ENCODE measurements around the gene FGFR2. TPM values are rescaled to one million over a fixed set of nuclear protein-coding genes. Genes with fewer than 3 reads are reported as not detected.

The FGFR2 gene
- total RNA-seq, 1 donor: 13.8 TPM

- H3K4me3 ChIP-seq (ENCODE audit: insufficient read depth, low read length): no peak overlapping the region
- no peak overlapping the region for H3K27ac ChIP-seq (ENCODE audit: low read depth, low read length)
- H3K4me1 ChIP-seq (ENCODE audit: insufficient read depth, low read length): peaks cover 5% of the 10 kb centered on the region
- TF ChIP-seq, protein P1, sequence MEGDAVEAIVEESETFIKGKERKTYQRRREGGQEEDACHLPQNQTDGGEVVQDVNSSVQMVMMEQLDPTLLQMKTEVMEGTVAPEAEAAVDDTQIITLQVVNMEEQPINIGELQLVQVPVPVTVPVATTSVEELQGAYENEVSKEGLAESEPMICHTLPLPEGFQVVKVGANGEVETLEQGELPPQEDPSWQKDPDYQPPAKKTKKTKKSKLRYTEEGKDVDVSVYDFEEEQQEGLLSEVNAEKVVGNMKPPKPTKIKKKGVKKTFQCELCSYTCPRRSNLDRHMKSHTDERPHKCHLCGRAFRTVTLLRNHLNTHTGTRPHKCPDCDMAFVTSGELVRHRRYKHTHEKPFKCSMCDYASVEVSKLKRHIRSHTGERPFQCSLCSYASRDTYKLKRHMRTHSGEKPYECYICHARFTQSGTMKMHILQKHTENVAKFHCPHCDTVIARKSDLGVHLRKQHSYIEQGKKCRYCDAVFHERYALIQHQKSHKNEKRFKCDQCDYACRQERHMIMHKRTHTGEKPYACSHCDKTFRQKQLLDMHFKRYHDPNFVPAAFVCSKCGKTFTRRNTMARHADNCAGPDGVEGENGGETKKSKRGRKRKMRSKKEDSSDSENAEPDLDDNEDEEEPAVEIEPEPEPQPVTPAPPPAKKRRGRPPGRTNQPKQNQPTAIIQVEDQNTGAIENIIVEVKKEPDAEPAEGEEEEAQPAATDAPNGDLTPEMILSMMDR (IDR thresholded peaks at IDR 0.05; ENCODE audit: extremely low read depth, low read depth, low read length): no peak
- H3K9me3 ChIP-seq (ENCODE audit: low read depth, low read length): no peaks in the 10 kb centered on the region
- no peaks in the 10 kb centered on the region for H3K36me3 ChIP-seq (ENCODE audit: insufficient read depth, low read length)
- H3K79me2 ChIP-seq (ENCODE audit: insufficient read depth, low read length): no peaks in the 10 kb centered on the region
- H2AFZ ChIP-seq (ENCODE audit: low read length): no peak overlapping the region
- no peak overlapping the region for H3K4me2 ChIP-seq (ENCODE audit: insufficient read depth, low read length)
- H3K27me3 ChIP-seq (ENCODE audit: insufficient read depth, low read length): no peaks in the 10 kb centered on the region
- DNase-seq (ENCODE audit: insufficient read length, low spot score, missing footprints): no peak
- H4K20me1 ChIP-seq (ENCODE audit: insufficient read depth, low read length): no peaks in the 10 kb centered on the region
These were observed 11.5 kb upstream of the FGFR2 start for GRCh38 chr10:121609426-121610380.

DNA sequence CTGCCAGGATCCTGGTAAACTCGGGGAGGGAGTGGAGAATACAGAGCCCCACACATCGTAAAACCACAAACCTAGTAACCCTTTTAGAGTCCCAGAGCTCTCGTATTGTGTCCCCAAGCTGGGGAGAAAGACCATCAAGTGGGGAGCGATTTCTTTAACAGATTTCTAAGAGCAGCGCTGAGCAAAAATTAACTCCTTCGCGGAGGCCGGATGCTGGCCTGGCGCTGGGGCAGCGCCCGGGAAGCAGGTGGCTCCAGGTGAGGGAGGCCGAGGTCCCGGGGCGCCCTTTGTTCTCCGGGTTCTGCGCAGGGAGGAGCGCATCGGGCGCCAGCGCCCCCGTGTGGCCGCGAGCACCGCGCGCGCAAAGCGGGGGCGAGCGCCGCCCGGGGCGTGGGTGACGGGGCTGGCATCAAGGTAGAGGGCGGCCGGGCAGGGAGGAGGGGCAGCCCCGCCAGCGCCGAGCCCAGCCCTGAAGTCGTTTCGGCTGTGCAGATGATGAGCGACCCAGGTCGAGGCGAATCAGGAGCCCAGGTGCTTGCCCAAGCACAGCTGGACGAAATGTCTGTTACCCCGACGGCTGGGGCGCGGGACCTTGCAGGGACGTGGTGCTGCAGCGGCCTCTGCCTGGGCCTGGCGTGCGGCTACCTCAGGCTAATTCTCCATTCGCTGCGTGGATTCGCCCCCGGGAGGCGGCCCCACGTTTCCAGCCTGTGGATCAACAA is 10.4 kb upstream of the FGFR2 start:
- H3K36me3 ChIP-seq (ENCODE audit: insufficient read depth, low read length): no peaks in the 10 kb centered on the region
- peak overlapping the region; percentile 39 for H2AFZ ChIP-seq (ENCODE audit: low read length)
- no peaks in the 10 kb centered on the region for H3K79me2 ChIP-seq (ENCODE audit: insufficient read depth, low read length)
- peak overlapping the region; percentile 55 for H3K4me3 ChIP-seq (ENCODE audit: insufficient read depth, low read length)
- H3K27me3 ChIP-seq (ENCODE audit: insufficient read depth, low read length): no peaks in the 10 kb centered on the region
- H3K27ac ChIP-seq (ENCODE audit: low read depth, low read length): no peak overlapping the region
- H3K4me2 ChIP-seq (ENCODE audit: insufficient read depth, low read length): peak overlapping the region; percentile 71
- H3K4me1 ChIP-seq (ENCODE audit: insufficient read depth, low read length): peaks cover 5% of the 10 kb centered on the region
- TF ChIP-seq, protein P1 (IDR thresholded peaks at IDR 0.05; ENCODE audit: extremely low read depth, low read depth, low read length): peak; percentile 59
- no peaks in the 10 kb centered on the region for H3K9me3 ChIP-seq (ENCODE audit: low read depth, low read length)
- peak; percentile 91 for DNase-seq (ENCODE audit: insufficient read length, low spot score, missing footprints)
- H4K20me1 ChIP-seq (ENCODE audit: insufficient read depth, low read length): no peaks in the 10 kb centered on the region

DNA sequence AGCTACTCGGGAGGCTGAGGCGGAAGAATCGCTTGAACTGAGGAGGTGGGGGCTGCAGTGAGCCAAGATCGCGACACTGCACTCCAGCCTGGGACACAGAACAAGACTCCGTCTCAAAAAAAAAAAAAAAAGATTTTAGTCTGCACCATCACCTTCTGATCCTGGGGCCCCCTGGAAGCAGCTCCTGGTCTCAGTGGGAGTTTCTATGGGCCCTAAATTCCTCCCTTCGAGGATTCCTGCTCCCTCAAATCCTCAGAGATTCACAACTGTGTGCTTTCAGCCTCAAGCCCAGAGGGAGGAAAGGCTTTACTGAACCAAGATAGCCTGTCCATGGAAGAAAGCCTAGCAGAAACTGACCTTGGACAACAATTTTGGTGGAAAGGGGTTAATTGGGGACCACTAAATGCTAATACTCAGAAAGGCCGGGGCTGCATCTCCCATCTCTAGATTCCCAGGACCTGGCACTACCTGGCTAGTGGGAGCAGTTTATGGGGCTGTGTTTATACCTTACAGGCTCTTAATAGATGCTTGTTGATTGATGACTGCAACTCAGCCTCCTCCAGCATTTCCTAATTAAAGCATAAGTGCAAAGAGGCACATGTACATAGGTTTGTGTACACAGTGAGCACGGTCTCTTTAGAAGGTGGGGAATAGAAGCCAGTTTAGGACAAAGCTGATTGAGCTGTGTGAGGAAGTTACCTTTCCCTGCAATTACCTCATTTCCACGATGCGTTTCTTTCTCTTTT is 9.2 kb upstream of the FGFR2 start:
- no peaks in the 10 kb centered on the region for H3K79me2 ChIP-seq (ENCODE audit: insufficient read depth, low read length)
- H3K36me3 ChIP-seq (ENCODE audit: insufficient read depth, low read length): no peaks in the 10 kb centered on the region
- DNase-seq (ENCODE audit: insufficient read length, low spot score, missing footprints): no peak
- TF ChIP-seq, protein P1 (IDR thresholded peaks at IDR 0.05; ENCODE audit: extremely low read depth, low read depth, low read length): no peak
- no peaks in the 10 kb centered on the region for H3K9me3 ChIP-seq (ENCODE audit: low read depth, low read length)
- H3K4me2 ChIP-seq (ENCODE audit: insufficient read depth, low read length): peak overlapping the region; percentile 71
- H2AFZ ChIP-seq (ENCODE audit: low read length): no peak overlapping the region
- no peaks in the 10 kb centered on the region for H3K27me3 ChIP-seq (ENCODE audit: insufficient read depth, low read length)
- H4K20me1 ChIP-seq (ENCODE audit: insufficient read depth, low read length): no peaks in the 10 kb centered on the region
- no peak overlapping the region for H3K27ac ChIP-seq (ENCODE audit: low read depth, low read length)
- H3K4me3 ChIP-seq (ENCODE audit: insufficient read depth, low read length): no peak overlapping the region
- H3K4me1 ChIP-seq (ENCODE audit: insufficient read depth, low read length): peaks cover 5% of the 10 kb centered on the region
